Suprapubic skin (tissue), 3 donors: ENCODE measurements around the gene SCAANT1.

Experiments used
- CTCF ChIP-seq, 2 donors: fragments of 200-600 bp in 1 of 2; fragments of 450-650 bp in 1 of 2; sonication (generic) in 1 of 2; IDR thresholded peaks; one replicate each; pipeline ENCODE4 v1.5.1; 2016 to 2019; ENCODE audit warnings: antibody characterized with exemption in 2 of 2, mild to moderate bottlenecking in 1 of 2, moderate library complexity in 1 of 2
- POLR2A ChIP-seq, 2 donors: fragments of 450-650 bp; IDR thresholded peaks; one replicate each; pipeline ENCODE4 v1.6.1; 2017; ENCODE audit warnings: antibody characterized with exemption in 2 of 2, mild to moderate bottlenecking in 2 of 2, moderate library complexity in 2 of 2

- no peak for TF ChIP-seq CTCF (IDR thresholded peaks at IDR 0.05)
- no peak for TF ChIP-seq POLR2A (IDR thresholded peaks at IDR 0.05)
Measured at GRCh38 chr3:63960048-63960711, 48.0 kb upstream of the SCAANT1 start.
